GM04504 (cell line): ENCODE results near the gene TDP1.
"Not testable (repeated sequence)": the region's sequence is repeated elsewhere in the genome, so short reads cannot be mapped to it uniquely, and the experiment has no call there.

Source experiments
- DNase-seq: peaks from one replicate; pipeline ENCODE4 v3.0.0-alpha.2; 2012; ENCODE audit warnings: low read depth

TDP1 gene

DNA sequence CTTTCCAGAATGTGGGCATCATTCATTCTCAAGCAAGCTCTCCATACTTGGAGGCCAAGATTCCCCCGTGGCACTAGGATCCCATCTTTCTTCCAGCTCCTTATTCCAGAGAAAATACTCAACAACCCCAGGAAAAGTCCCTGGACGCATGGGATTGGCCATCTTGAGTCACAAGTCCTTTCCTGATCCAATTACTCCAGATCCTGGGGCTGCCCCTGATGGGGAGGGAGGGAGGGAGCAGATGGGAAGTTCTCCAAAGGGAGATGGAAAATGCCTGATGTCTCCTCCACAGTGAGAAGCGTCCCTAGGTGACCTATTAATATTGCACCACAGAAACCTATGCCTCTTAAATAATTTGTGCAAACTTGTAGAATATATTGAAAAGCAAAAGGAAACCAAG, 93.7 kb downstream of the TDP1 start:
- DNase-seq, result no peak

DNA sequence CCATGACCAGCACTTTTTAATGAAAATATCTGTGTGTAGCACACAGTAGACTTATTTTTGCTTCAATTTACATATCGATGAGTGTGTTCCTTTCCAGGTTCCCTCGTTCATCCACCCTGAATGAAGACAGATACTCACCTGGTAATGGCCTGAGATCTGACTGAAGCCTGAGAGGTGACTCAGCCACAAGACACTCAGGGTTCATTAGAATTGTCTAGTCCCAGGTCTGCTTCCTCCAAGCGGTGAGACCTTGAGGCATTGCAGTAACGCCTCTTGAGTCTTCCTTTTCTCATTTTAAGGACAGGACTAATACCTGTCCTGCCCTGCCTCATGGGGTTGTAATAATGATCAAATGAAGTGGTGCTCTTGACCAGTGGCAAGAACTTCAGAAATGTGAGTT, 94.5 kb downstream of the TDP1 start:
- no peak for DNase-seq

DNA sequence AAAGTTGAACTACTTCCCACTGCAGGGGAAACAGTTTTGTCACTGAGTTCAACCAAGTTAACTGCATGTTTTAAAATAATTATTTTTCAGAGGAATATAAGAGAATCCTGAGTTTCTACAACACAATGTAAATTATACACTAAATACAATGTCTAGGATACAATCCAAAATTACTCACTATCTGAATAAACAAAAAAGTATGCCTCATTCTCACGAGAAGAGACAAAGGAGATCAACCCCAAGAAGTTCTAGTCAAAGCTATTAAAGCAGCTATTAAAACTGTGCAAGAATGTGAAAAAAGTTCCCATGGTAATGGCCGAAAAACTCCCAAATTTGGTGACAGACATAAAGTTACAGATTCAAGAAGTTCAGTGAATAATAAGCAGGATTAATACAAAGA, 97.3 kb downstream of the TDP1 start:
- no peak for DNase-seq

DNA sequence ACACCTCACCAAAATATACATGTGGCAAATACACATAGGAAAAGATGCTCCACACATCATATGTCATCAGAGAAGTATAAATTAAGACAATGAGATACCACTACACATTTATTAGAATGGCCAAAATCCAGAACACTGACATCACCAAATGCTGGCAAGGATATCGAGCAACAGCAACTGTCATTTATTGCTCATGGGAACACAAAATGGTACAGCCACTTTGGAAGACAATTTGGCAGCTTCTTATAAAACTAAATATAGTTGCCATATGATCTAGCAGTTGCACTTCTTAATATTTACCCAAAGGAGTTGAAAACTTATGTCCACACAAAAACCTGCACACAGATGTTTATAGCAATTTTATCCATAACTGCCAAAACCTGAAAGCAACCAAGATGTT, 99.1 kb downstream of the TDP1 start:
- no peak for DNase-seq

DNA sequence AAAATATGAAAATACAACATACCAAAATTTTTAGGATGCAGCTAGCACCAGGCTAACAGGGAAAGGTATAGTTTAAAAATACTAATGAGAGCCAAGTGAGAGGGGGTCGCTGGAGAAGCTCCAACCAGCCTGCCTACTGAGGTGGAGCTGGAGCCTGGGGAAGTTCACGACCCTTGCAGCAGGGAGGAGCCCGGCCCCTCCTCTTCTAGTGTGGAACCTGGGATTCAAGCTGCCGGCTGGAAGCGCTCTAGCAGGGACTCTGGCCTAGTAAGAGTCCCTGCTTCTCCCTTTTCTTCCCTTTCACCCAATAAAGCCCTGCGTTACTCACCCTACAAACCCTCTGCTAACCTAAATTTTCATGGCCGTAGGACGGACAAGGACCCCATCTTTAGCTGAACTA, 101.1 kb downstream of the TDP1 start:
- DNase-seq, result no peak

DNA sequence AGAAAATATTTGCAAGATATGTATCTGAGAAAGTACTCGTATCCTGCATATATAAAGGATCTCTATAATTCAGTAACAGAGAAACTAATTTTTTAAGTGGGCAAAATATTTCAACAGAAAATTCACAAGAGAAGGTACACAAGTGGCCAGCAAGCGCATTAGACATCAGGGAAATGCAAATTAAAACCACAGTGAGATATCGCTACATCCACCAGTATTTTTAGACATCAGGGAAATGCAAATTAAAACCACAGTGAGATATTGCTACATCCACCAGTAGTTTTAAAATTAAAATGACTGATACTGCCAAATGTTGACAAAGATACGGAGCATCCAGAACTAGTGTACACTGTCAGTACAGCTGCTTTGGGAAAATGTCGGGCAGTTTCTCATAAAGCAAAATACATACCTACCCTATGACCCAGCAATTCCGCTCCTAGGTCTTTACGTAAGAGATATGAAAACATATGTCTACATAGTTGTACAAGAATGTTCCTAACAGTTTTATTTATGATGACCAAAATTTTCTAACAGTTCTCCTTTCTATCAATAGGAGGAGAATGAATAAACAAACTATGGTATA, 103.2 kb downstream of the TDP1 start:
- DNase-seq, result no peak

DNA sequence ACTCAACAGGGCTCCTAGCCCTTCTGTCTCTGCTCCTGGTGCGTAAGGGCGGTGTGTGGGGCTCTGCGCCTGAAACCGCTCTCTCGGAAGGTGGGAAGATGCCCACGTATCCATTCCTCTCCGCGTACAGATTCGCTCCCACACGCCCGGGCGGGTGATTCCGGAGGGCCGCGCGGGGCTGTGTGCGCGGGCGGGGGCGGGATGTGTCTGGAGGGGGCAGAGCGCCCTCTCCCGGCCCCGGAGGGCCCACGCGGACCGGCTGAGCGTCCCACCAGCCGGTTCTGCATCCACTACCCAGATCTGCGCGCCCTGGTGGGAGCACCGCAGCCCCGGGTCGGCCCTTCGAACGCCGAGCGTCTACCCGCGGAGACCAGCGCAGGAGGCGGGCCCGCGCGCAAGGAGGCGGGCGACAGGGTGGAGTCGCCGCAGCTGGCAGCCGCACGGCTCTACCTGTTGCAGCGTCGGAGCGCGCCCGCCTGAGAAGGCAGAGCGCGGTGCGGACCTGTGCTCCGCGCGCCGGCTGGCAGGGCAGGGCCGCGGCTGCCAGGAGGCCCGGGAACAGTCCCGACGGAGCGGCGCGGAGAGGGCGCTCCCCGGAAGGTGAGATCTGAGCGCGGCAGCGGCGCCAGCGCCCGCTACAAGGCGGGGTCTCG, 104.7 kb downstream of the TDP1 start:
- no peak for DNase-seq

DNA sequence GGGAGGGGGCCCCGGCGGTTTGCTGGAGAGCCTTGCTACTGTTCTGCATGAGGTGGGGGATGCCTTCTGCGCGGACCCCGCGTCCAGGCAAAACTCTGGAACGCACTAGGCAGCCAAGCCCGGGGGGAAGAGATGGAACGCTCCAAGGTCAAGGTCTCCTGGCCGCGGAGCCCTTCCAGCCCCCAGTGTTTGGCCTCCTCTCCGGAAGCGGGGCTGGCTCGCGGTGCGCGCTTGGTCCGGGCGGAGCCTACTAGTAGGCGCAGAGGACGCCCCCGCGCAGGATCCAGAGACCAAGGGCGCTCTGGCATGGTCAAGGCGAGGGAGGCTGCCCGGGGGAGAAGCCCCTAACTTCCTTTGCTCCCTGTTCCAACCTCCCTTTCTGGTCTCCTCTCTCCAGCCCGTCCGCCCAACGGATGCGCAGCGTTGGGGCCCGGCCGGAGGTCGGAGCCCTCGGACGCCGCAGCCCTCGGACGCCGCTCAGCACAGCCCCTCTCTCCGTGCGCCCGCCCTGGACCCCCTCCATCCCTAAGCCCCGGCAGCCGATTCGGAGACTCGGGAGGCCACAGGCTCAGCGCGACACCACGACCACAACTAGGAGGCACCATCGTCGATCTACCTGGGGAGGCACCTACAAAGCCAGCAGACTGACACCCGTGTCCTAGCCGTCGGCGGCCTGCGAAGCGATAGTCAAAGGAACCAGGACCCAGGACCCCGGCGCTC, 105.4 kb downstream of the TDP1 start:
- no peak for DNase-seq

DNA sequence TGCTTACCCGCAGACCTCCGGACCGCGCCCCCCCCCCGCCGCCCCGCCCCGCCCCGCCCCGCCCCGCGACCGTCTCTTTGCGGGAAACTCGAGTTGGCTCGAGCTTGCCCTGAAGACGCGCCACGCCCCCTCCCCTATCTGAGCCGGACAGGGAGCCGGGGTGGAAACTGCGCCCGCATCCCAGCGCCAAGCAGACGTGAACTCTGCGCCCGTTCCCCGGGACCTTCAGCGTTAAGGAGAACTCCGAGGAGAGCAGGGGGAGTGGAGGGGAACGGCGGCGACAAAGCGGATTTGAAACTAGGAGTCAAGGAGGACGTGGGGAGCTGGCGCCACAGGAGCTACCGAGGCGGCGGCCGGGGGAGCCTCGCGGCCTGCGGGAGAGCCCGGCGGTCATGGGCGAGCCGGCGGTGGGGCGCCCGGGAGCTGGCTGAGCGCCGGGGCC, 106.0 kb downstream of the TDP1 start, which contains the start of gene KCNK13:
Gene KCNK13, plus strand, starts transcription at position 310 of the 442 bp plus-strand sequence. CDS start 212 bp downstream, outside the sequence.
- no peak for DNase-seq

DNA sequence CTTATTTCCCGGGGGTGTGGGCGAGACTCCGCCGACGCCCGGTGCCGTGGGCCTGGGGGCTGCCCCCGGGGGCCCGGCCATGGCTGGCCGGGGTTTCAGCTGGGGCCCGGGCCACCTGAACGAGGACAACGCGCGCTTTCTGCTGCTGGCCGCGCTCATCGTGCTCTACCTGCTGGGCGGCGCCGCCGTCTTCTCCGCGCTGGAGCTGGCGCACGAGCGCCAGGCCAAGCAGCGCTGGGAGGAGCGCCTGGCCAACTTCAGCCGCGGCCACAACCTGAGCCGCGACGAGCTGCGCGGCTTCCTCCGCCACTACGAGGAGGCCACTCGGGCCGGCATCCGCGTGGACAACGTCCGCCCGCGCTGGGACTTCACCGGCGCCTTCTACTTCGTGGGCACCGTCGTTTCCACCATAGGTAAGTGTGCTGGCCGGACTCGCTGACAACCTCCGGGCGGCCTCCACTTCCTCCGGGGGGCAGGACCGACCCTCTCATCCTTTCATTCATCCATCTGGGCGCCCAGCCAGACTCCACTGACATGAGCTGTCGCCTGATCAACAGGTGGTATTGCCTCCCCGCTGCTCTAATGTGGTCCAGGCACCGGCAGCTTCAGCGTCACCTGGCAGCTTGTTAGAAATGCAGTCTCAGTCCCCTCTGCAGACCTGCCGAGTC, 106.5 kb downstream of the TDP1 start:
- DNase-seq, result no peak

DNA sequence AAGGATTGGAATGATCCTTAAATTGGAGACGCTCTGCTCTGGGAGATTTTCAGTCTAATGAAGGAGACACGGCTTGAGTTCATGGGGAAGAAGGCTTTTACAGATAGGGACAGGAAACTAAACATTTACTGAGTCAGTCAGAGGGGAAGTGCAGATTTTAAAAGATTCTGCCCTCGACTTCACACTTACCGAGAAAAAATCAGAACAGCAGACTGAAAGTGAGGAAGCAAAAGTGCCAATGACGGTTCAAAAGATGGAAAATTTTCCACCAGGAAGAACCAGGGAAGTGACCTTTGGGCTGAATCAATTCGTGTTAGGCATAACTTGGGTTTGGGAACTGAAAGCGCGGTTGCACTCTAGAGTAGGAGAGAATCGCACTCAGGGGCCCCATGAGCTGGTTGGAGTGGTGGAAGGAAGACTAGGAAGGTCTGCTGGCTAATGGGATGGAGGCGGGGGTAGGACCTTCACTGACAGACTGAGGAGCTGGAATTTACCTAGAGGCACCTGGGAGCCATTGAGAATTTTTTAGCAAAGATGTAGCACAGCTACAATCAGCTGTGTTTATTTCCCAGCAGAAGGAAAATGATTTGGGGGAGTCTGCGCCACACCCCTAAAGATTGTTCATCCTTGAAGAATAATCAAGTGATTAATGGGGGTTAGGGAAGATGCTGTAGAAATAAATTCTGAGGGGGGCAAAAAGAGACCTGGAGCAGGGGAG, 107.3 kb downstream of the TDP1 start:
- DNase-seq, result no peak

DNA sequence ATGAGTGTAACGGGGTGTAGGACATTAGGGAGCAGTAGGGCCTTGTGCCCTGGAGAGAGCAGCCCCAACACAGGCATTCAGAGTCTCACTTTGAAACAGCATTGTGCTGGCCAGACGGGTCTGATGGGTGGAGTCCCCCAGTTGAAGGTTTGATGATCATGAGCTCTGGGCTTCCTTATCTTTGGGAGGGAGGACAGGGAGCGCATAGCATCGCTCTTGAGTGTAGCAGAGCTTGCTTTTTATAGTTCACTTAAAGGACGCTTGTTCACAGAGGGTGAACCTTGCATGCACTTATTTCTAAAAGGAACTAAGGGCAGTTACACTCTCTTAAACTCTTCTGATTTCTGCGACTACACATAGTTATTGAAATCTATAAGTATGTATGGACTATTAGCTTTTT, 116.6 kb downstream of the TDP1 start:
- DNase-seq, result no peak

DNA sequence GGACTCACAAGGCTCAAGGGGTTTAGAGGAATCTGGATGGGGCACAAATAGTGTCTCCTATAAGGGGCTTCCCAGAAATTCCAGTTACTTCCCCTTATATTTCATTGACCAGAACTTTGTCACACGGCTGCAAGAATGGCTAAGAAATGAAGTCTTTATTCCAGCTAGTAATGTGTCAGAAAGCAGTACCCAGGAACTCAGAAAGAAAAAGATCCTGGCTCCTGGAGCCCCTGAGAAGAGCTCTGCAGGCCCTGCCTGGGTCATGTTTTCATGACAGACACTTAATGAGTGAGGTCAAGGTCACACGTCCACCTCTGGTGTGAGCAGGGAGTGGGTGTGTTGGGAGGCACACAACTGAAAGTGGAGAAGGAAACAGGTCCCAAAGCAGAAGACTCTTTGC, 123.8 kb downstream of the TDP1 start:
- no peak for DNase-seq

DNA sequence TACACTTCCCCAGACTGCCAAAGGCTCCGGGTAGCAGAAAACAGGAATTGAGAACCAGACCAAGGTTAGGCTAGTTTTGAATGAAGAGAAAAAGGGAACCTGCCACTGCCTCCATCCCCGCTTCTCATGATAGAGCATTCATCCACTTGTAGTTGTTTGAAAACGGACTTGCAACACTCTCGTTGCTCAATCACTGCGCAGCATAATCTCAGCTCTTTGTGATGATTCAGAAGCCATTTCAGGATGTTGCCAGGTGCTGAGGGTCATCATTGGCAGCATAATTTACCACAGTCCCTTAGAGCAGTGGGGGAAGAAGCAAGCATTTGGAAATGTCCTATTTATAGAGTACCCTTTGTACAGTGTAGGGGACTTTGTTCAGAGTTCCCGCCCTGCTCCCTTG, 131.7 kb downstream of the TDP1 start:
- no peak for DNase-seq

DNA sequence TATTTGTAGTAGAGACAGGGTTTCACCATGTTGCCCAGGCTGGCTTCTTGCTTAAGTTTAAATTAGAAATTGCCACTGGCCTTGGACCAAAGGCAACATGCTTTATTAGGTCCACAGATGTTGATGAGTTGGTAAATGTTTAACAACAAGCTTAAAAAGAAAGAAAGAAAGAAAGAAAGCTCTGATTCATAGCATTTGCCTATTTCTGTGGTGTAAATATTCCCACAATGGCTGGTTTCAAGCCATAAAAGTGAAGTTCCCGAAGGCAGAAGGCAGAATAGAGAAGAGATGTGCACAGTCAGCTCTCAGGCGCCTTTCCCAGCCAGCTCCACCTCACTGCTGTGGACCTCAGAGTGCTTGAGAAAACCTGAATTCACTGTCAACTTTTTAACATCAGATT, 132.4 kb downstream of the TDP1 start:
- no peak for DNase-seq

DNA sequence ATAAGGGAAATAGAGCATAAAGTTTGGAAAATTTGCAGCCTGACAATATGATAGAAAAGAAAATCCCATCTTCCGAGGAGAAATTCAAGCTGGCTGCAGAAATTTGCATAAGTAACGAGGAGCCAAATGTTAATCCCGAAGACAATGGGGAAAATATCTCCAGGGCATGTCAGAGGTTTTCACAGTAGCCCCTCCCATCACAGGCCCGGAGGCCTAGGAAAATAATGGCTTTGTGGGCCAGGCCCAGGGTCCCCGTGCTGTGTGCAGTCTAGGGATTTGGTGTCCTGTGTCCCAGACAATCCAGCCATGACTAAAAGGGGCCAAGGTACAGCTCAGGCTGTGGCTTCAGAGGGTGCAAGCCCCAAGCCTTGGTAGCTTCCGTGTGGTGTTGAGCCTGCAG, 133.8 kb downstream of the TDP1 start:
- not testable (repeated sequence) for DNase-seq

DNA sequence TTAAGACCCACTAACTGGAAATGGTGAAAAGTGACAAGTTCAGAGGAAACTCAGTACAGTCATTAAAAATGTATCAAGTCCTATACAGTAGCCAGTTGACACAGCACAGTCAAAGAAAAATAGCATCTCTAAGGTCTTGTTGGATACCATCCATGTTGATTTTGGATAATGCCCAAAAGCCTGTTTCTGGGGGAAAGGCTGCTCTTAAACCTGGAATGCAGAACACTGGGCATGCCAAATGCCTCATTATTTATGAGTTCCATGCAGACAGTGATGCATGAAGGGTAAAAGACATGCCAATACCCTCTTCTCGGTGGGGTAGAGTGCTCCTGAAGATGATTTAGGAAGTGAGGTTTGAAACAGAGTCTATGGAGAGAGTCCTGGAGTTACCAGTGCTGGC, 135.7 kb downstream of the TDP1 start:
- DNase-seq, result no peak

DNA sequence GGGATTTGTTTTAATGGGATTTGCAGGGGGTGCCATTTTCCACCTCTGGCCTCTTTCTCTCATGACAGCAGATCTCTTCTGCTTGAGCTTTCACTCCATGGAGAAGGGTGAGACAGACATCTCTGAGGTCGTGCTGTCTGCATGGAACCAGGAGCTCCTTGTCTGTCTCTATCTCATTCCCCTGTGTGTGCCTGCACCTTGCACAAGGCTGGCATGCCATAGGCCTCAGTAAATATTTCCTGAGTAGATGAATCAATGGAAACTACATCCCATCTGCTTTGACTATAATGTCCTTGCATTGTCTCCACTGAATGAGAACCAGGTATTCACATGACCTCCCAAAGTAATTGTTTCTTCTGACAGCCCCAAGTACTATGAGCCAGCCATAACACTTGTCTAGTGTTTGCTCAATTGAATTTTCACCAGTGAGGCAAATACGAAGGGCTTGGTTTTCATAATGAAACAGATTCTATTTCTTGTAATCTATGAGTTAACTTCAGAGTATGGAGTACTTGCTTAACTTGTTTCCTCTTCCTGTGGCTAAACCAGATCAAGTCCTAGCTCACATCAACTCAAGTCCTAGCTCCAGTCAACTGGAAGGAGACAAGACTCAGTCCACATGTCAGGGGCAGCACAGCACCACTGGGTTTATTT, 138.3 kb downstream of the TDP1 start:
- DNase-seq, result no peak
